ENCODE measurements around the gene PRC1. TPM values are rescaled to one million over a fixed set of nuclear protein-coding genes. Genes with fewer than 3 reads are reported as not detected.

Gene PRC1
- polyA plus RNA-seq, 4 donors = 66.6 to 75.2 (median 72.5) TPM

DNA sequence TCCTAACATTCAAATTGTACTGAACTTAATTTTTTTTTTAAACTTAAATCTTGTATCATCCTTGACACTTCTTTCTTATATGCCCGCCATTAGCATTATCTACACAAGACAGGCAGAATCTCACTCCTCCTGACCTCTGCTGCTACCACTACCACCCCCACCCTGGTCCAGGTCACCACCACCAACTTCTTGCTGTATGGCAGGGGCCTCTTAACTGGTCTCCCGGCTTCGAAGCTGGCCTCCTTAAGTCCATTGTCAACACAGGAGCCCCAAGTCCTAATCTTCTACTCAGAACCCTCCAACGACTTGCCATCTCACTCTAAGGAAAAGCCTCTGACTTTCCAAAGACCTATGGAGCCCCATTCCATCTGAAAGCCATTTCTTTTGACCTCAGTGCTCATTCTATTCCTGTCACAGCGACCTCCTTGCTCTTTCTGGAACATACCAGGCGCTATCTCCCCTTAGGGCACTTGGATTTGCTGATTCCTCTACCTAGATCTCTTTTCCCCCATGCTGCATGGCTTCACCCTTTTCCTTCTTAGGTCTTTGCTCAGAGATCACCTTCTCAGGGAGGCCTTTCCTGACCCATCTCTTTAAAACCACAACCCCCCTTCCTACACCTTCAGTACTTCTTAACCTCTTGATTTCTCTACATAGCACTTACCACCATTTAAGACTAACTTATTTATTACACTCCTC, 2.6 kb downstream of the PRC1 start:
- no peak for DNase-seq (ENCODE audit: low read depth in 4 of 4, low spot score in 3 of 4)

DNA sequence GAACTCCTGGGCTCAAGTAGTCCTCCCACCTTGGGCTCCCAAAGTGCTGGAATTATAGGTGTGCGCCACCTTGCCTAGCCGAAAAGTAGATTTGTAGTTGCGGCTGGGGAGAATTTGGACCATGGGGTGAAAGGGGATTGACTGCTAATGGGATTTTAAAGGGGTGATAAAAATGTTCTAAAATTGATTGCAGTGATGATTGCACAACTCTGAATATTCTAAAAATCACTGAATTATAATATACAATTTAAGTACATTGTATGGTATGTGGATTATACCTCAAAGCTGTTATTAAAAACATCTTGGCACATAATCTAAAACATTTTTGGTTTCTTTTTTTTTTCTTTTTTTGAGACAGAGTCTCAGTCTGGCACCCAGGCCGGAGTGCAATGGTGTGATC, 3.9 kb downstream of the PRC1 start:
- DNase-seq (ENCODE audit: low read depth in 4 of 4, low spot score in 3 of 4) = no peak

DNA sequence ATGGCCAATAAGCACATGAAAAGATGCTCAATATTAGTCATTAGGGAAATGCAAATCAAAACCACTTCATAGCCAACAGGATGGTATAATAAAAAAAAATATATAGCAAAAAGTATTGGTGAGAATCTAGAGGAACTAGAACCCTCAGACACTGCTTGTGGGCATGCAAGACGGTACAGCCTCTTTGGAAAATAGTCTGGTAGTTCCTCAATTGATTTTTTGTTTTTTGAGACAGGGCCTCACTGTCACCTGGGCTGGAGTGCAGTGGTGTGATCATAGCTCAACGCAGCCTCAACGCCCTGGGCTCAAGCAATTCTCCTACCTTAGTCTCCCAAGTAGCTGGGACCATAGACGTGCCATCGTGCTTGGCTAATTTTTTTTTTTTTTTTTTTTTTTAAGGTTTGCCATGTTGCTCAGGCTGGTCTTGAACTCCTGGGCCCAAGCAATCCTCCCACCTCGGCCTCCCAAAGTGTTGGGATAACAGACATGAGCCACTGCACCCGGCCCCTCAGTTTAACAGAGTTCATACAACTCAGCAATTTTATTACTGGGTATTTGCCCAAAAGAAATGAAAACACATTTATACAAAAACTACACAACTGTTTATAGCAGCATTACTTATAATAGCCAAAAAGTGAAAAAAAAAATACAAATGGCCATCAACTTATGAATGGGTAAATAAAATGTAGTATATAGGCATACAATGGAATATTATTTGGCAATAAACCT, 5.1 kb downstream of the PRC1 start:
- DNase-seq (ENCODE audit: low read depth in 4 of 4, low spot score in 3 of 4) = no peak

DNA sequence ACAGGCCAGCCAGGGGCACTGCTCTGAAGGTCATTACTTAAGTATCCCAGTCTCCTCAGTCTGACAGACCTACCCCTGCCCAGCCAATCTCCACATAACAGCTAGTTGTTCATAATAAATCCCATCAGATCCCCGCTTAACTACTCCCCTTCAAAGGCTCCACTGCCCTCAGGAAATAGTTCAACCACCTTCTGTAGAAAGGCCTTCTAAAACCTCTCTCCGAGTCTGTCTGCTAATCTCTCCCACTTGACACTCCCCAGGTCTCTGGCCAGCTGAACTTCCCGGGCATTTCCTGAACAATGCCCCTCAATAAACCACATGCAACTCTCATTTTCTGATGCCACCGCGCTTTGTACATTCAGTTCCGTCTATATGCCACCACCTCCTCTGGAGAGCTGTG, 6.0 kb downstream of the PRC1 start:
- DNase-seq (ENCODE audit: low read depth in 4 of 4, low spot score in 3 of 4) = no peak

DNA sequence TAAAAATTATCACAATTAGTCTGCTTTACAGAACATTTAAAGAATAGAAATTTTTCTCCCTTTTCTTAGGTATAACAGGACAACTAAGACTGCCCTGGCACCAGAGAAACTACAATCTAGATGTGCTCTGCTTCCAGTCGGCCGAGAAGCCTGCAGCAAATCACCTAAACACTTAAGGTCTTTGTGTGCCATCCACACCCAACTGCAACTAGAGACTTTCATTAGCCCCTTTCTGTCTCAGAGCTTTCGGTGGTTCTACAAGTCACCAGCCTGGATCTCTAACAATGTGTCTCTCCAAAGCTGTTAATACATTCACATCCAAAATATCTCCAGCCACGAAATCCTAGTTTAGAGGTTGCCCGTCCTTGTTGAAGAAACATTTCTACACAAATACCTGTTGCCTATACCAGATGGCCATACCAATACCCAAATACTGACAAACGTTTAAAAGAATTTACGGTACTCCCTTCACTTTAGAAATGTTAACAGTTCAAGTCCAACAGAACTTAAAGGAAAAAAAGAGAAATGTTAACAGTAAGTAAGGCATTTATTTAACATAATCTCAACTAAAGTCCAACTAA, 6.7 kb downstream of the PRC1 start:
- DNase-seq (ENCODE audit: low read depth in 4 of 4, low spot score in 3 of 4) = no peak

DNA sequence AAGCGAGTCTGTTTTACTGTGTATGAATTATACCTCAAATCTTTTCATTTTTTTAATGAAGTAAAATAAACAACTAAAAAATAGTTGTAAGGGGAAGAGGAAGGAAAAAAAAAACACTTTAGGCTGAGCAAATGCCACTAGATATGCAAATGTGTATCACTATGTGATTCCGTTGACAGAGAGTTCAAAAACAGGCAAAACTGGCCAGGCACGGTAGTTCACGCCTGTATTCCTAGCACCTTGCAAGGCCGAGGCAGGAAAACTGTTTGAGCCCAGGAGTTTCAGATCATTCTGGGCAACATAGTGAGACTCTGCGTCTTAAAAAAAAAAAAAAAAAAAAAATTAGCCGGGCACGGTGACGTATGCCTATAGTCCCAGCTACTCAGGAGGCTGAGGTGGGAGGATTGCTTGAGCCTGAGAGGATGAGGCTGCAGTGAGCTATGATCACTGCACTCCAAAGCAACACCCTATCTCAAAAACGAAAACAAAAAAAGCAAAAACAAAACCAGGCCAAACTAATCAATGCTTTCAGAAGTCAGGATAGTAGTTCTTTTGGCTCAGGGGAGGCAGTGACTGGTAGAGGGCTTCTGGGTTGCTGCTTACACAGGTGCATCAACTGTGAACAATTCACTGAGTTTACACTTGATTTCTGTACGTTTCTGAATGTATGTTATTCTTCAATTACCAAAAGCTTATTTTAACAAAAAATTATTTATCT, 7.4 kb downstream of the PRC1 start:
- DNase-seq (ENCODE audit: low read depth in 4 of 4, low spot score in 3 of 4) = no peak

- no peak for DNase-seq (ENCODE audit: low read depth in 4 of 4, low spot score in 3 of 4)
These were observed 12.2 kb downstream of the PRC1 start for GRCh38 chr15:90982135-90982534.

GRCh38 chr15:90981681-90982080, 12.7 kb downstream of the PRC1 start:
- no peak for DNase-seq (ENCODE audit: low read depth in 4 of 4, low spot score in 3 of 4)

- DNase-seq (ENCODE audit: low read depth in 4 of 4, low spot score in 3 of 4) = no peak
These were observed 14.8 kb downstream of the PRC1 start for GRCh38 chr15:90979582-90979981.

DNA sequence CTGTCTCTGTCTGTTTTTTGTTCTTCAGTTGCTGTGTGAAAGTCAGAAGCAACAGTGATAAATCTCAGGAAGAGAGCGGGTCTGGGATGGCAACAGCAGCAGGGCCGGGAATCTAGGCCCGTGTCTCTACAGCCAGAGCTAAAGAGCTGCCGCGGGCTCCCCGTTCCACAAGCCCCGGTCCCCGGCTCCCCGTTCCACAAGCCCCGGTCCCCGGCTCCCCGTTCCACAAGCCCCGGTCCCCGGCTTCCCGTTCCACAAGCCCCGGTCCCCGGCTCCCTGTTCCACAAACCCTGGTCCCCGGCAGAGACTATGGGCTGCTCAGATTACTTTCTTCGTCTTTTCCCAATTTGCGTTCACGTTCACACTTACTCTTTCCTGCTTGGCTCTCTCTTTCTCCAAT, 20.1 kb downstream of the PRC1 start:
- DNase-seq (ENCODE audit: low read depth in 4 of 4, low spot score in 3 of 4) = no peak

- DNase-seq (ENCODE audit: low read depth in 4 of 4, low spot score in 3 of 4) = no peak
These were observed 22.2 kb downstream of the PRC1 start for GRCh38 chr15:90972133-90972532.

- no peak for DNase-seq (ENCODE audit: low read depth in 4 of 4, low spot score in 3 of 4)
These were observed 24.1 kb downstream of the PRC1 start for GRCh38 chr15:90970274-90970673.

- no peak for DNase-seq (ENCODE audit: low read depth in 4 of 4, low spot score in 3 of 4)
These were observed 25.9 kb downstream of the PRC1 start for GRCh38 chr15:90968434-90968833.

DNA sequence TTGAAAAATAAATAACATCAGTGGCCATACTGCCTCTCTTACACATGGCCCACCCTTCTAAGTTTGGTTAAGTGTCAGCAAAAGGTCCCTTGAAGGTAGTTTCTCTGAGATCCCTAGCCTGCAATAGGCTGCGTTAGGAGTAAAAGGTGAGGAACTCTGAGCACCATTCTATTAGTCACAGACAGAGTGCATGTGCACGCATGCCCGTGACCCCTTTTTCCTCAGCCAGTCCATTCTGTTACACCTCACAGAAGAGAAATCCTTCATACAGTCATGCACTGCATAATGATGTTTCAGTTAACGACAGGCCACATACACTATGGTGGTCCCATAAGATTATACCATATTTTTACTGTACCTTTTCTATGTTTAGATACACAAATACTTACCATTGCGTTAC, 27.1 kb downstream of the PRC1 start:
- no peak for DNase-seq (ENCODE audit: low read depth in 4 of 4, low spot score in 3 of 4)

DNA sequence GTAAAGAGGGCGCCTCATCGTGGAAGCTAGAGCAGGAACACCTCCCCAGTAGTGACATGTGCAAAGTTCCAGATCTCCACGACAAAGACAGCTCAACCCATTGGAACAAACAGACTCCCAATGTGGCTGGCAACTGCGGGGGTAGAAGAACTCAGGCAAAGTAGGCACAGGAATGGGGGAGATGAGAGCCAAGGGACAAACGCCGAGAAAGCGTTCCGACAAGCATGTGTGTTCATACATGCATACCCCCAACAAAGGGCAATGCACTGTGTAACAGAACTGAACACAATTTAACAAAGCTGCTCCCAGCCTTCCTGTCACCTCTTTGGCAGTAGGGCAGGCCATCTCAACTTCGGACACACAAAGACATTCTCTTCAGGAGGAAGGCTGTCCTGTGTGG, 28.1 kb downstream of the PRC1 start:
- no peak for DNase-seq (ENCODE audit: low read depth in 4 of 4, low spot score in 3 of 4)

DNA sequence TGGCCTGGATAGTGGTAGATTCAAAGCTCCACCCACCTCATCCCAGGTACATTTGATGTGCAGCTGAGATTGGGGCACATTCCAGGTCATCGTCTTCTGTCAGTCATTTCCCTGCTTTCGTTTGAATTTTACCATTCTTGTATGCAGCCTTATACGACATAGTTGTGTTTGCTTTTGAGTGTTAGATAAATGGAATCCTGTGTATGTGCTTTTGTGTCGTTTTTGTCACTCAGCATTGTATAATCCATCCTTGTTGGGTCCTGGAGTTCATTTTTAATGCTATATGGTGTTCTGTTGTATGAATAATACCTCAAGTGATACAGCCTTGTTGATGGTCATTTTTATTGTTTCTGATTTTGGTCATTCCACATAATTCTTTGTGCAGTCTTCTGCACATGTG, 32.3 kb downstream of the PRC1 start:
- no peak for DNase-seq (ENCODE audit: low read depth in 4 of 4, low spot score in 3 of 4)

- DNase-seq (ENCODE audit: low read depth in 4 of 4, low spot score in 3 of 4) = no peak
These were observed 33.8 kb downstream of the PRC1 start for GRCh38 chr15:90960298-90961091.

DNA sequence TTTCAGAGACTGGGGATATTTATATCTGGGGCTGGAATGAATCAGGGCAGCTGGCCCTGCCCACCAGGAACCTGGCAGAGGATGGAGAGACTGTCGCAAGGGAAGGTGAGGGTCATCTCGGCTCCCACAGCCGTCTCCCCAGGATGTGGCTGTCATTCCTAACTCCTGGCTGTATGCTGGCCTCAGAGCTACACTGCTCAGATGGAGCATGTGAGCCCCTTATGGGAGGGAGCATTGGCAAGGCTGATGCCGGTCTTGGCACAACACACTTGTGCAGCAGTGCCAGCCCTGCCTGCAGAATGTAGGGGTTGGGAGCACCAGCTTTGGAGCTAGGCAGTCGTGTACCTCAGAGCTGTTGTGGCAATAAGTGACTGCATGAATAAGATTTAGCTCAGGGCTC, 34.4 kb downstream of the PRC1 start:
- DNase-seq (ENCODE audit: low read depth in 4 of 4, low spot score in 3 of 4) = no peak

DNA sequence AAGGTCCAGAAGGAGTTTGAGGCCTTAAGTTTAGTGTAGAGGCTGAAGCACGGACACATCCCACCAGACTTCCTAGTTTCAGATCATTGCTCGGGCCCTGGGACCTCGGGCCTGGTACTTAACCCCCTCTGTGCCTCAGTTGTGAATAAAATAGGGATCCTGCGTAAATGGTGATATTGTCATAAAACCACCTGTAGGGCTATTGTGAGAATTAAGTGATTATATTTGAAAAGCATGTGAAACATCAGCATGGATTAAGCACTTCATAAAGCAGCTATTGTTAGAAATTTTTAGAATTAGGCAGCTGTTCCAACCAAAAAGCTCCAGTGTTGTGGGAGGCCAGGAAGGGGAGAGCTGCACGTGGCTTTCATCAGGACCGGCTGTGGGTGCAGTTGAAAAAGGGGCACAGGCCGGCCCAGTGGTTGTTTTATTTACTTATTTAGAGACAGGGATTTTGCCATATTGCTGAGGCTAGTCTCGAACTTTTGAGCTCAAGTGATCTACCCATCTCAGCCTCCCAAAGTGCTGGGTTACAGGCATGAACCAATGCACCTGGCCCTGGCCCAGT, 35.2 kb downstream of the PRC1 start:
- DNase-seq (ENCODE audit: low read depth in 4 of 4, low spot score in 3 of 4) = no peak

GRCh38 chr15:90957791-90958190, 36.5 kb downstream of the PRC1 start:
- no peak for DNase-seq (ENCODE audit: low read depth in 4 of 4, low spot score in 3 of 4)
